Ramos (cell line): ENCODE data around the gene GNA12.
"Not testable (repeated sequence)": the region's sequence is repeated elsewhere in the genome, so short reads cannot be mapped to it uniquely, and the experiment has no call there.

Experiments used
- in situ Hi-C: fragments of 300-500 bp; cut with MboI; formaldehyde crosslinking; loops from one replicate; pipeline ENCODE4 v1.14.3; 2022; ENCODE audit warnings: low sequenced_read_pairs; ENCODE audit not compliant: unreplicated experiment

Gene GNA12

DNA sequence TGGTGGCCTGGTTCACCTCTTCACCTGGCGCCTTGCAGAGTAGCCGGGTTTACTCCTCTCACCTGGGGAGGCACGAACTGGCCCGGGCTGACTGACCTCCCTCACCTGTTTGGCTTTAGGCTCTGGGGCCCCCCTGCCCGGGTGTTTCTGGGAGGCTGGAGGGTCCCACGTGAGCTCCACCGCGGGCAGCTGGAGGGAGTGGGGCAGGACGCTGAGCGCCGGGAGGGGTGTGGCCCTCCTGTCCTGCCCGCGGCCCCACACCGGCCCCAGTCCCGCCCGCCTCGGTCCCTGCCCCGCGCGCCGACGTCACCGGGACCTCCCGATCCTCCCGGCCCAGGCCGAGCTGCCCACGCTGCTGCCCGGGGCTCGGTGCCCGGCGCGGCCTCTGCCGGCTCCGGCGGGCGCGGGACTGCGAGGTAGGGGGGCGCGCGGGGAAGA is 156.2 kb downstream of the GNA12 start, which contains the start of gene AMZ1:
Gene AMZ1 (plus strand): TSS at position 322 of the 438 bp plus-strand sequence. CDS start 12,250 bp downstream, outside the sequence.
- in situ Hi-C loops = loop anchor here (10.0 kb wide), 1 partner anchor 233 kb away; no protein-coding TSS in a partner anchor

DNA sequence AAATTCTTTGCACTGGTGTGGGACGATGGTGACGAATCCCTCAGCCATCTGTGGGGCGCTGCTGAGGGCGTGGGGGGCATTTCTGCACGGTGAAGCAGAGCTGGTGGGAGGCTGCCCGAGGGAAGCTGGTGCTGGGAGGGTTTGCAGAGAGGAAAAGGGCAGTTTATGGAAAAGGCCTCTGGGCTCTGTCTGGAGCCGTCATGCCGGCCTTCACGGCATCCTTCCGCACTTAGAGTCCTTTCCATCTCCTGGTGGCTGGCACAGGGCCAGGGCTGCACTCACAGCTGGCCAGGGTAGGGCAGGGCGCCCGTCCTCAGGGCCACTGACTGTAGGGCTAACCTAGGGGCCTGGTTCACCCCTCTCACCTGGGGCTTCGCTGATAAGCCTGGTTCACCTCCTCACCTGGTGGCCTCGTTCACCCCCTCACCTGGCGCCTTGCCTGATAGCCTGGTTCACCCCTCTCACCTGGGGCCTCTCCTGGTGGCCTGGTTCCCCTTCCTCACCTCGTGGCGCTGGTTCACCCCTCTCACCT is 156.7 kb downstream of the GNA12 start:
- in situ Hi-C loops = loop anchor here (10.0 kb wide), 1 partner anchor 233 kb away; no protein-coding TSS in a partner anchor

DNA sequence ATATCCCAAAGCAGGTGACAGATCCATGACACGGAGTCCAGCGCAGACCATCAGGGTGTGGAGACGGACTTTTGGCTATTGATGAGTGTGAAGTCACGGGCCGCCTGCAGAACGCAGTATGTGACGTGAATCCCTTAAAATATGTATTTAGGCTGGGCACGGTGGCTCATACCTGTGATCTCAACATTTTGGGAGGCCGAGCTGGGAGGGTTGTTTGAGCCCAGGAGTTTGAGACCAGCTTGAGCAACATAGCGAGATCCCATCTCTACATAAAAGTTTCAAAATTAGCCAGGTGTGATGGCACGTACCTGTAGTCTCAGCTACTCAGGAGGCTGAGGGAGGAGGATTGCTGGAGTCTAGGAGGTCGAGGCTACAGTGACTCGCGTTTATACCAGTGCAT is 158.0 kb downstream of the GNA12 start:
- in situ Hi-C loops = loop anchor here (10.0 kb wide), 1 partner anchor 231 kb away; no protein-coding TSS in a partner anchor

- in situ Hi-C loops = loop anchor here (10.0 kb wide), 1 partner anchor 230 kb away; no protein-coding TSS in a partner anchor
Measured at GRCh38 chr7:2684501-2684900, 159.6 kb downstream of the GNA12 start.

GRCh38 chr7:2681929-2682799 is 161.9 kb downstream of the GNA12 start:
- in situ Hi-C loops = loop anchor here (10.0 kb wide), 1 partner anchor 227 kb away; no protein-coding TSS in a partner anchor

- in situ Hi-C loops = loop anchor here (10.0 kb wide), 1 partner anchor 226 kb away; no protein-coding TSS in a partner anchor
Measured at GRCh38 chr7:2680792-2681490, 163.2 kb downstream of the GNA12 start.

GRCh38 chr7:2680256-2680655 is 163.9 kb downstream of the GNA12 start:
- in situ Hi-C loops = loop anchor here (10.0 kb wide), 1 partner anchor 225 kb away; no protein-coding TSS in a partner anchor

DNA sequence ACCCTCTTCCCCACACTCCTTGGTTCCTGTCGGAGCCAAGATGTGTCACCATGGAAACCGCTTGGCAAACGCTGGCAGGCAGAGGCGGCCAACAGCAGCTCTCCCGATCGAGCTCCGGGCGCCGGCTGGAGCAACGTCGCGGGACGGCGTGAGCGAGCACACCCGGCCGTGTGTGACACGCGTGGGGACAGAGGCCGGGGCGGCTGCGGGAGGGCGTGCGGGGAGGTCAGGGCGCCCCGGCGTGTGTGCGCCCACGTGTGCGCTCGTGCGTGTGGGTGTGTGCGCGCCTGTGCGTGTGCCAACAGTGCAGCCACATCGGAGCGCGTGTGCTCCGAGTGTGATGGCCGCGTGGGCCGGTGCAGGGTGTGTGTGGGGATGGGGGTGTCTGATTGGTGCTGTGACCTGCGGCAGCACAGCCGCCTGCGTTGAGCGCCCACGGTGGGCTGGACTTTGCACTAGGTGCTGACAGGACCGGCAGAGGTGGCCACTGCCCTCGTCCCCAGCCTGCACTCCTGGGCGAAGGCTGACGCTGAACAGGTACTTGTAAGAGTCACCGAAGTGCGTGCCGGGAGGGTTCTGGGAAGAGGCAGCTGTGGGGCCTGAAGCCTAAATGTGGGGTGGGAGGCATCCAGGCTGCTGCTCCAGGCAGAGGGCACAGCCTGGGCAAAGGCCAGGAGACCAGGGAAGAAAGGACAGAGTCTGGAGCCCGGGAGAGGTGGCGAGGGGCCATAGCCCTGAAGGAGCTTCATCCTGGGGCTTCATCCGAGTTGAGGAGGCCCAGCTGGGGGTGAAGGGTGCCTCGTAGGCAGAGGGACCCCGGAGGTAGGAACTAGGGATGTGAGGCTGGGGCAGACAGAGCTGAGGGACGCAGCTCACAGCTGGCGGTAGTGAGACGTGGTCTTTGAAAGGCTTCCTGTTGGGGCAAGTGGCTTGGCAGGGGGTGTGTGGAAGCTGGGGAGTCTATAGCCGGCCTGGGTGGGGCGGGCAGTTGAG is 164.7 kb downstream of the GNA12 start:
- in situ Hi-C loops = loop anchor here (10.0 kb wide), 1 partner anchor 225 kb away; no protein-coding TSS in a partner anchor

DNA sequence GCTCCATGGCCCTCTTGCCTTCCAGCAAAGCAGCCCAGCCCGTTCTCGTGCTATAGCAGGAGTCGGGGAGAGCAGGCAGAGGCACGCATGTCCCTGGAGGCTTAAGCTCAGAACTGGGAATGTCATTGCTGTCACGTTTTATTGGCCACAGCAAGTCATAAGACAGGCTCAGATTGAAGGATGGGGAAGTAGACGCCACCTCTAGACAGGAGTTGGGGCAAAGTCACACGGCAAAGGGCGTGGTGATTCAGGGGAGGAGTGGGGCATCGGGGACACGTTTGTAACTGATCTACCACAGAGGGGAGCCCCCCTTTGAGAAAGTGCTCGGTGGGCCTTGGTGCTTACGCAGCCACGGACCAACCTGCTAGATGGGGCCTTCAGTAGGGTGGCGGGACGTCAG is 165.7 kb downstream of the GNA12 start:
- in situ Hi-C loops = not testable (repeated sequence)
